Natural killer cell treated with Interleukin-12 subunit alpha and Interleukin-12 subunit beta and Interleukin-15 and Interleukin-18, amount 100 ng/mL, for 72 hours (primary cell): ENCODE results near the gene FLNC. TPM values are rescaled to one million over a fixed set of nuclear protein-coding genes. Genes with fewer than 3 reads are reported as not detected.

Experiments used
- ATAC-seq, 2 donors: fragments of 150-1000 bp; cut with Tn5 transposase in 1 of 2; sonication (Bioruptor Pico), chemical (Tn5 transposase) in 1 of 2; 2 replicates each; pipeline ENCODE4 v1.10.0; 2021
- DNase-seq: peaks from one replicate; pipeline ENCODE4 v3.0.0; 2022; ENCODE audit warnings: low spot score
- H3K27ac Mint-ChIP-seq, 2 donors: 1 replicate in 1 of 2; 2 replicates in 1 of 2; pipeline ENCODE4 v1.8.0; 2022; ENCODE audit warnings: mixed read lengths in 2 of 2, mild to moderate bottlenecking in 1 of 2, moderate library complexity in 1 of 2
- H3K27me3 Mint-ChIP-seq, 2 donors: 1 replicate in 1 of 2; 2 replicates in 1 of 2; pipeline ENCODE4 v1.8.0; 2022; ENCODE audit warnings: mixed read lengths in 2 of 2
- H3K36me3 Mint-ChIP-seq: one replicate; pipeline ENCODE4 v1.8.0; 2022; ENCODE audit warnings: mixed read lengths
- H3K4me1 Mint-ChIP-seq, 2 donors: 1 replicate in 1 of 2; 2 replicates in 1 of 2; pipeline ENCODE4 v1.8.0; 2022; ENCODE audit warnings: low read depth in 2 of 2, mixed read lengths in 2 of 2, mild to moderate bottlenecking in 1 of 2
- H3K4me3 Mint-ChIP-seq: one replicate; pipeline ENCODE4 v1.8.0; 2022; ENCODE audit warnings: mixed read lengths
- H3K9me3 Mint-ChIP-seq: 2 replicates; pipeline ENCODE4 v1.8.0; 2022; ENCODE audit warnings: mixed read lengths
- total RNA-seq, 2 donors: library from RNA; stranded (reverse); gene quantifications; one replicate each; pipeline ENCODE4 v1.2.3, GENCODE V29; 2022

Gene FLNC
- not detected for total RNA-seq

GRCh38 chr7:128830231-128831177 is at the start of gene FLNC:
TSS of gene FLNC (plus strand) at chr7:128830406. CDS start at chr7:128830638, 232 bp downstream.
- no peaks in the 10 kb centered on the region for H3K36me3 Mint-ChIP-seq
- H3K27me3 Mint-ChIP-seq = peaks cover 8 to 9% of the 10 kb centered on the region in 2 donors
- H3K9me3 Mint-ChIP-seq = no peaks in the 10 kb centered on the region
- peak within 1 kb of the TSS; percentile 51 for H3K4me3 Mint-ChIP-seq
- H3K4me1 Mint-ChIP-seq = peaks cover 0 to 8% of the 10 kb centered on the region in 2 donors
- peak; percentile 25 to 38 for ATAC-seq
- H3K27ac Mint-ChIP-seq = no peak within 1 kb of the TSS
- DNase-seq = no peak

GRCh38 chr7:128781126-128781525 is 49.1 kb upstream of the FLNC start:
- Mint-ChIP-seq H3K9me3 (no peaks in the 10 kb centered on the region), H3K4me3 (no peak overlapping the region), H3K36me3 (peaks cover 13% of the 10 kb centered on the region), H3K27ac (no peak overlapping the region), H3K4me1 (peaks cover 7 to 13% of the 10 kb centered on the region in 2 donors), H3K27me3 (peaks cover 0 to 3% of the 10 kb centered on the region in 2 donors)
- DNase-seq = no peak
- no peak for ATAC-seq

- ATAC-seq = no peak
- H3K9me3 Mint-ChIP-seq = no peaks in the 10 kb centered on the region
- no peak overlapping the region for H3K27ac Mint-ChIP-seq
- DNase-seq = no peak
- H3K4me1 Mint-ChIP-seq = peaks cover 7 to 9% of the 10 kb centered on the region in 2 donors
- H3K36me3 Mint-ChIP-seq = peaks cover 13% of the 10 kb centered on the region
- H3K27me3 Mint-ChIP-seq = peaks cover 0 to 3% of the 10 kb centered on the region in 2 donors
- H3K4me3 Mint-ChIP-seq = no peak overlapping the region
Observed at GRCh38 chr7:128781851-128782250, 48.4 kb upstream of the FLNC start.

GRCh38 chr7:128783143-128783861 is 46.9 kb upstream of the FLNC start:
- H3K27ac Mint-ChIP-seq = no peak overlapping the region
- H3K9me3 Mint-ChIP-seq = no peaks in the 10 kb centered on the region
- DNase-seq = no peak
- H3K4me1 Mint-ChIP-seq = no peaks in the 10 kb centered on the region
- peak; percentile 26 to 65 for ATAC-seq
- H3K36me3 Mint-ChIP-seq = no peaks in the 10 kb centered on the region
- H3K27me3 Mint-ChIP-seq = peaks cover 0 to 3% of the 10 kb centered on the region in 2 donors
- H3K4me3 Mint-ChIP-seq = no peak overlapping the region

- H3K27ac Mint-ChIP-seq = no peak overlapping the region
- peaks cover 4 to 7% of the 10 kb centered on the region in 2 donors for H3K4me1 Mint-ChIP-seq
- peaks cover 0 to 3% of the 10 kb centered on the region in 2 donors for H3K27me3 Mint-ChIP-seq
- DNase-seq = no peak
- no peak for ATAC-seq
- H3K4me3 Mint-ChIP-seq = no peak overlapping the region
- H3K9me3 Mint-ChIP-seq = no peaks in the 10 kb centered on the region
- no peaks in the 10 kb centered on the region for H3K36me3 Mint-ChIP-seq
Observed at GRCh38 chr7:128785738-128786137, 44.5 kb upstream of the FLNC start.

GRCh38 chr7:128788446-128789412 is 41.5 kb upstream of the FLNC start:
- Mint-ChIP-seq H3K4me1 (peaks cover 4 to 7% of the 10 kb centered on the region in 2 donors), H3K9me3 (no peaks in the 10 kb centered on the region), H3K27me3 (no peaks in the 10 kb centered on the region), H3K36me3 (no peaks in the 10 kb centered on the region), H3K4me3 (peak overlapping the region; percentile 85), H3K27ac (no peak overlapping the region)
- ATAC-seq (no peak), DNase-seq (no peak)

GRCh38 chr7:128790315-128791041 is 39.7 kb upstream of the FLNC start:
- Mint-ChIP-seq H3K27ac (peak overlapping the region in 1 of 2 donors; percentile 68), H3K4me3 (peak overlapping the region; percentile 85), H3K4me1 (peaks cover 4 to 7% of the 10 kb centered on the region in 2 donors), H3K9me3 (no peaks in the 10 kb centered on the region), H3K36me3 (no peaks in the 10 kb centered on the region), H3K27me3 (no peaks in the 10 kb centered on the region)
- ATAC-seq (peak in 1 of 2 donors; percentile 13), DNase-seq (no peak)

GRCh38 chr7:128791121-128791971 is 38.9 kb upstream of the FLNC start, which contains the start of gene CCDC136:
TSS of gene CCDC136 (plus strand) at chr7:128791968. CDS start at chr7:128792412, 444 bp downstream.
- ATAC-seq = peak; percentile 95 to 96
- H3K27me3 Mint-ChIP-seq = no peaks in the 10 kb centered on the region
- DNase-seq = peak; percentile 84
- H3K27ac Mint-ChIP-seq = no peak within 1 kb of the TSS
- peaks cover 4 to 7% of the 10 kb centered on the region in 2 donors for H3K4me1 Mint-ChIP-seq
- H3K4me3 Mint-ChIP-seq = peak within 1 kb of the TSS; percentile 85
- no peaks in the 10 kb centered on the region for H3K36me3 Mint-ChIP-seq
- H3K9me3 Mint-ChIP-seq = no peaks in the 10 kb centered on the region

GRCh38 chr7:128791972-128792327 is 38.3 kb upstream of the FLNC start:
- H3K4me3 Mint-ChIP-seq = peak overlapping the region; percentile 85
- ATAC-seq (no peak), DNase-seq (no peak)
- no peak overlapping the region for H3K27ac Mint-ChIP-seq
- H3K9me3 Mint-ChIP-seq = no peaks in the 10 kb centered on the region
- H3K36me3 Mint-ChIP-seq = no peaks in the 10 kb centered on the region
- no peaks in the 10 kb centered on the region for H3K27me3 Mint-ChIP-seq
- H3K4me1 Mint-ChIP-seq = peaks cover 4 to 7% of the 10 kb centered on the region in 2 donors

- ATAC-seq (no peak), DNase-seq (no peak)
- H3K9me3 Mint-ChIP-seq = no peaks in the 10 kb centered on the region
- H3K27me3 Mint-ChIP-seq = no peaks in the 10 kb centered on the region
- H3K27ac Mint-ChIP-seq = no peak overlapping the region
- no peaks in the 10 kb centered on the region for H3K36me3 Mint-ChIP-seq
- peaks cover 4 to 7% of the 10 kb centered on the region in 2 donors for H3K4me1 Mint-ChIP-seq
- H3K4me3 Mint-ChIP-seq = peak overlapping the region; percentile 85
Observed at GRCh38 chr7:128792471-128793180, 37.6 kb upstream of the FLNC start.

- no peak for ATAC-seq
- Mint-ChIP-seq H3K27me3 (no peaks in the 10 kb centered on the region), H3K4me3 (no peak overlapping the region), H3K9me3 (no peaks in the 10 kb centered on the region), H3K27ac (no peak overlapping the region), H3K36me3 (no peaks in the 10 kb centered on the region), H3K4me1 (peaks cover 4 to 7% of the 10 kb centered on the region in 2 donors)
- no peak for DNase-seq
Observed at GRCh38 chr7:128793181-128793547, 37.0 kb upstream of the FLNC start.
